ENCODE data around the gene HS3ST4. TPM values are rescaled to one million over a fixed set of nuclear protein-coding genes. Genes with fewer than 3 reads are reported as not detected.

HS3ST4 gene
- total RNA-seq, 1 donor, result not detected

GRCh38 chr16:25726430-25727098 is 34.8 kb downstream of the HS3ST4 start:
- no peak for DNase-seq (ENCODE audit: low read depth)
- no peak overlapping the region for H3K4me3 ChIP-seq (ENCODE audit: low read depth, low read length)
- TF ChIP-seq CTCF (IDR thresholded peaks at IDR 0.05; ENCODE audit: insufficient read depth, low read depth, low read length), result no peak

- TF ChIP-seq CTCF (IDR thresholded peaks at IDR 0.05; ENCODE audit: insufficient read depth, low read depth, low read length), result no peak
These were observed 37.6 kb downstream of the HS3ST4 start for GRCh38 chr16:25729188-25729915.

GRCh38 chr16:25730396-25730795 is 38.6 kb downstream of the HS3ST4 start:
- no peak for TF ChIP-seq CTCF (IDR thresholded peaks at IDR 0.05; ENCODE audit: insufficient read depth, low read depth, low read length)
- no peak for DNase-seq (ENCODE audit: low read depth)
- no peak overlapping the region for H3K4me3 ChIP-seq (ENCODE audit: low read depth, low read length)

More at GRCh38 chr16:25729188-25729915, 37.6 kb downstream of the HS3ST4 start:
- no peak for DNase-seq (ENCODE audit: low read depth)
- no peak overlapping the region for H3K4me3 ChIP-seq (ENCODE audit: low read depth, low read length)

- H3K4me3 ChIP-seq (ENCODE audit: low read depth, low read length), result no peak overlapping the region
- TF ChIP-seq CTCF (IDR thresholded peaks at IDR 0.05; ENCODE audit: insufficient read depth, low read depth, low read length), result no peak
- no peak for DNase-seq (ENCODE audit: low read depth)
These were observed 42.9 kb downstream of the HS3ST4 start for GRCh38 chr16:25734430-25735385.

GRCh38 chr16:25735645-25736044 is 43.9 kb downstream of the HS3ST4 start:
- TF ChIP-seq CTCF (IDR thresholded peaks at IDR 0.05; ENCODE audit: insufficient read depth, low read depth, low read length), result no peak
- H3K4me3 ChIP-seq (ENCODE audit: low read depth, low read length), result no peak overlapping the region
- no peak for DNase-seq (ENCODE audit: low read depth)

GRCh38 chr16:25747160-25747758 is 55.5 kb downstream of the HS3ST4 start:
- no peak for DNase-seq (ENCODE audit: low read depth)
- no peak for TF ChIP-seq CTCF (IDR thresholded peaks at IDR 0.05; ENCODE audit: insufficient read depth, low read depth, low read length)
- H3K4me3 ChIP-seq (ENCODE audit: low read depth, low read length), result no peak overlapping the region

Measured in fibroblast of villous mesenchyme (primary cell).